HepG2 (cell line): ENCODE results near the gene ETV2. TPM values are rescaled to one million over a fixed set of nuclear protein-coding genes. Genes with fewer than 3 reads are reported as not detected.

Experiments
- ATF5 ChIP-seq: sonication (generic); formaldehyde crosslinking; IDR thresholded peaks from 2 replicates; pipeline ENCODE4 v1.4.0; 2020; ENCODE audit warnings: mild to moderate bottlenecking, low read depth, missing genetic modification reagents
- CREB1 ChIP-seq, 2 experiments: fragments of 450-650 bp in 1 of 2; IDR thresholded peaks; 2 replicates each; pipeline ENCODE4 v1.6.1; 2016 to 2017; ENCODE audit warnings: control low read depth in 1 of 2, mild to moderate bottlenecking in 1 of 2, missing compliant biosample characterization in 1 of 2, missing genetic modification characterization in 1 of 2
- ETS1 ChIP-seq: sonication (generic); formaldehyde crosslinking; IDR thresholded peaks from 2 replicates; pipeline ENCODE4 v1.4.0; 2020; ENCODE audit warnings: missing genetic modification reagents
- FIP1L1 ChIP-seq: fragments of 200-400 bp; formaldehyde crosslinking; IDR thresholded peaks from 2 replicates; pipeline ENCODE4 v1.6.1; 2018; ENCODE audit warnings: low read depth, mild to moderate bottlenecking, low read length, moderate library complexity, borderline replicate concordance; ENCODE audit not compliant: insufficient read depth
- GMEB1 ChIP-seq: sonication (generic); formaldehyde crosslinking; IDR thresholded peaks from 2 replicates; pipeline ENCODE4 v1.5.1; 2020; ENCODE audit warnings: missing genetic modification reagents, mild to moderate bottlenecking, borderline replicate concordance
- HNF4A ChIP-seq: sonication (generic); formaldehyde crosslinking; IDR thresholded peaks from 2 replicates; pipeline ENCODE4 v1.4.0; 2020; ENCODE audit warnings: missing genetic modification reagents
- HNRNPK ChIP-seq: fragments of 200-400 bp; formaldehyde crosslinking; IDR thresholded peaks from 2 replicates; pipeline ENCODE4 v1.6.1; 2018; ENCODE audit warnings: low read length, low read depth, moderate library complexity, mild to moderate bottlenecking; ENCODE audit not compliant: poor library complexity, severe bottlenecking
- MEF2D ChIP-seq: sonication (generic); formaldehyde crosslinking; IDR thresholded peaks from 2 replicates; pipeline ENCODE4 v1.5.1; 2020; ENCODE audit warnings: mild to moderate bottlenecking, missing genetic modification reagents
- RNF2 ChIP-seq: fragments of 450-650 bp; conservative IDR thresholded peaks from 2 replicates; pipeline ENCODE4 v1.6.1; 2016; ENCODE audit warnings: low read depth
- SALL1 ChIP-seq: sonication (generic); formaldehyde crosslinking; IDR thresholded peaks from 2 replicates; pipeline ENCODE4 v1.8.0; 2022; ENCODE audit warnings: mild to moderate bottlenecking, missing genetic modification reagents
- SETDB1 ChIP-seq: sonication (generic); formaldehyde crosslinking; IDR thresholded peaks from 2 replicates; pipeline ENCODE4 v1.5.1; 2020; ENCODE audit warnings: missing genetic modification reagents, mild to moderate bottlenecking, borderline replicate concordance
- SNAPC2 ChIP-seq: sonication (generic); formaldehyde crosslinking; IDR thresholded peaks from 2 replicates; pipeline ENCODE4 v1.8.1; 2022; ENCODE audit warnings: mild to moderate bottlenecking, missing genetic modification reagents
- SNRNP70 ChIP-seq: fragments of 200-400 bp; formaldehyde crosslinking; IDR thresholded peaks from 2 replicates; pipeline ENCODE4 v1.6.1; 2017; ENCODE audit warnings: mild to moderate bottlenecking, low read depth, low read length, moderate library complexity
- SRY ChIP-seq: sonication (generic); formaldehyde crosslinking; IDR thresholded peaks from 2 replicates; pipeline ENCODE4 v1.8.0; 2022; ENCODE audit warnings: mild to moderate bottlenecking, missing genetic modification reagents
- ZBTB37 ChIP-seq: sonication (generic); formaldehyde crosslinking; IDR thresholded peaks from 2 replicates; pipeline ENCODE4 v1.4.0; 2020; ENCODE audit warnings: mild to moderate bottlenecking, missing genetic modification reagents
- ZBTB38 ChIP-seq: sonication (generic); formaldehyde crosslinking; IDR thresholded peaks from 2 replicates; pipeline ENCODE4 v1.5.1; 2020; ENCODE audit warnings: mild to moderate bottlenecking, missing genetic modification reagents
- ZGPAT ChIP-seq: IDR thresholded peaks from 2 replicates; pipeline ENCODE4 v1.6.1; 2016; ENCODE audit warnings: mild to moderate bottlenecking
- ZNF143 ChIP-seq: sonication (generic); formaldehyde crosslinking; IDR thresholded peaks from 2 replicates; pipeline ENCODE4 v1.4.0; 2020; ENCODE audit warnings: missing genetic modification reagents
- ZNF260 ChIP-seq: sonication (generic); formaldehyde crosslinking; IDR thresholded peaks from 2 replicates; pipeline ENCODE4 v1.4.0; 2020; ENCODE audit warnings: missing genetic modification reagents, low read depth, mild to moderate bottlenecking, borderline replicate concordance
- ZNF564 ChIP-seq: sonication (generic); formaldehyde crosslinking; IDR thresholded peaks from 2 replicates; pipeline ENCODE4 v1.8.1; 2023; ENCODE audit warnings: mild to moderate bottlenecking, missing genetic modification reagents
- ZNF782 ChIP-seq: sonication (generic); formaldehyde crosslinking; IDR thresholded peaks from 2 replicates; pipeline ENCODE4 v1.4.0; 2020; ENCODE audit warnings: missing genetic modification reagents, mild to moderate bottlenecking, borderline replicate concordance
- ZSCAN29 ChIP-seq: sonication (generic); formaldehyde crosslinking; conservative IDR thresholded peaks from 2 replicates; pipeline ENCODE4 v1.4.0; 2020; ENCODE audit warnings: mild to moderate bottlenecking, missing genetic modification reagents
- polyA plus RNA-seq, 8 experiments: library from polyadenylated mRNA; depleted of rRNA in 3 of 8; stranded (reverse) in 7 of 8; unstranded in 1 of 8; fragments of >200 nt; fragmentation: Illumina TruSeq in 4 of 8; extraction: Trizol in 4 of 8; gene quantifications; 2 replicates each; pipeline versions ENCODE4 v1.2.1 to v1.2.3, GENCODE V29; 2011 to 2016; ENCODE audit warnings: low read depth in 4 of 8, missing spikeins in 1 of 8, mixed read lengths in 1 of 8; ENCODE audit not compliant: insufficient read depth in 1 of 8
- total RNA-seq, 5 experiments: library from RNA; depleted of rRNA; stranded (reverse); fragments of >200 nt; fragmentation: Illumina TruSeq; extraction: Trizol; gene quantifications; 2 replicates each; pipeline ENCODE4 v1.2.3, GENCODE V29; 2016; ENCODE audit warnings: low read depth in 1 of 5

The ETV2 gene
- total and polyA plus RNA-seq, 2 of the 13 experiments (the other 11 are each of a cell fraction or from before 2014, with no cell fraction given) = 0.07 to 0.20 TPM

GRCh38 chr19:35628565-35629331 lies 12.8 kb upstream of the ETV2 start, which contains the start of gene RBM42 (continued):
- TF ChIP-seq ATF5 (CRISPR knock-in tag) (no peak), SRY (CRISPR knock-in tag) (no peak), ZNF782 (CRISPR knock-in tag) (peak; percentile 29; the same call in 1 of the 2 replicates), ZBTB38 (CRISPR knock-in tag) (peak; percentile 46), SNAPC2 (CRISPR knock-in tag) (no peak), MEF2D (CRISPR knock-in tag) (peak; percentile 55; the same call in 1 of the 2 replicates), SALL1 (peak; percentile 70), ZNF143 (CRISPR knock-in tag) (peak; percentile 68), FIP1L1 (no peak), ZSCAN29 (CRISPR knock-in tag) (0 out of 2 replicates have a peak, but pooled peaks have one; percentile 45), ZGPAT (CRISPR knock-in tag) (peak; percentile 75), RNF2 (peak; percentile 60; the same call in 1 of the 2 replicates), ZNF564 (CRISPR knock-in tag) (no peak), HNF4A (CRISPR knock-in tag) (peak; percentile 66), CREB1 (IDR thresholded peaks at IDR 0.05) (peak; percentile 100), CREB1 (CRISPR knock-in tag; IDR thresholded peaks at IDR 0.05) (peak; percentile 100), HNRNPK (no peak), ZNF260 (CRISPR knock-in tag) (no peak), SETDB1 (CRISPR knock-in tag) (no peak), ETS1 (no peak), GMEB1 (CRISPR knock-in tag) (peak; percentile 82), ZBTB37 (no peak), SNRNP70 (no peak)
